Naive thymus-derived CD4-positive, alpha-beta T cell (primary cell): Measurements from ENCODE around the gene LRMDA. TPM values are rescaled to one million over a fixed set of nuclear protein-coding genes. Genes with fewer than 3 reads are reported as not detected.

Experiments
- ATAC-seq: fragments of 150-1000 bp; cut with Tn5 transposase; 2 replicates; pipeline ENCODE4 v1.10.0; 2021; ENCODE audit warnings: mild to moderate bottlenecking, moderate library complexity
- CTCF ChIA-PET: fragments of 350-600 bp; sonication (Branson Sonifier 250); formaldehyde crosslinking; loops from one replicate; lab custom pipeline; 2021; ENCODE audit warnings: antibody characterized with exemption; lab: Charles Lee
- POLR2A ChIA-PET: fragments of 350-600 bp; sonication (Branson Sonifier 250); formaldehyde crosslinking; loops from one replicate; lab custom pipeline; 2021; ENCODE audit warnings: antibody characterized with exemption, inconsistent platforms; lab: Charles Lee
- DNase-seq, 9 donors: peaks; one replicate each; pipeline versions ENCODE4 v3.0.0 to v3.0.0-alpha.2; 2020 to 2022; ENCODE audit warnings: mixed read lengths in 1 of 9
- H3K27ac ChIP-seq: one replicate; pipeline ENCODE4 v1.7.0; 2013; ENCODE audit warnings: mild to moderate bottlenecking, low read depth, low read length, moderate library complexity
- H3K27me3 ChIP-seq, 2 donors: one replicate each; pipeline ENCODE4 v1.7.0; 2013; ENCODE audit warnings: low read length in 2 of 2, mild to moderate bottlenecking in 2 of 2, moderate library complexity in 2 of 2; ENCODE audit not compliant: control insufficient read depth in 2 of 2, insufficient read depth in 2 of 2
- H3K36me3 ChIP-seq, 3 experiments: 1 replicate in 2 of 3; 2 replicates in 1 of 3; pipeline ENCODE4 v1.7.0; 2013; ENCODE audit warnings: low read length in 3 of 3, mild to moderate bottlenecking in 3 of 3, moderate library complexity in 1 of 3; ENCODE audit not compliant: insufficient read depth in 3 of 3, control insufficient read depth in 2 of 3
- H3K4me1 ChIP-seq, 2 donors: one replicate each; pipeline ENCODE4 v1.7.0; 2013; ENCODE audit warnings: low read length in 2 of 2, mild to moderate bottlenecking in 2 of 2, moderate library complexity in 1 of 2; ENCODE audit not compliant: control insufficient read depth in 2 of 2, insufficient read depth in 2 of 2
- H3K4me3 ChIP-seq: 2 replicates; pipeline ENCODE4 v1.7.0; 2013; ENCODE audit warnings: mild to moderate bottlenecking, low read length
- H3K9me3 ChIP-seq, 3 experiments: 1 replicate in 2 of 3; 2 replicates in 1 of 3; pipeline ENCODE4 v1.7.0; 2013; ENCODE audit warnings: low read length in 3 of 3; ENCODE audit not compliant: control insufficient read depth in 2 of 3
- H3K27ac Mint-ChIP-seq, 9 donors: one replicate each; pipeline ENCODE4 v1.8.0; 2020 to 2022; ENCODE audit warnings: mixed read lengths in 9 of 9, mild to moderate bottlenecking in 8 of 9, moderate library complexity in 5 of 9, inconsistent platforms in 2 of 9
- H3K27me3 Mint-ChIP-seq, 5 donors: one replicate each; pipeline ENCODE4 v1.8.0; 2021 to 2022; ENCODE audit warnings: mixed read lengths in 5 of 5, mild to moderate bottlenecking in 1 of 5
- H3K36me3 Mint-ChIP-seq, 5 donors: one replicate each; pipeline ENCODE4 v1.8.0; 2020 to 2022; ENCODE audit warnings: mixed read lengths in 5 of 5, mild to moderate bottlenecking in 3 of 5, inconsistent platforms in 1 of 5
- H3K4me1 Mint-ChIP-seq, 7 donors: one replicate each; pipeline ENCODE4 v1.8.0; 2020 to 2022; ENCODE audit warnings: mixed read lengths in 7 of 7, mild to moderate bottlenecking in 3 of 7, inconsistent platforms in 1 of 7
- H3K4me3 Mint-ChIP-seq, 10 donors: one replicate each; pipeline ENCODE4 v1.8.0; 2020 to 2022; ENCODE audit warnings: mild to moderate bottlenecking in 10 of 10, mixed read lengths in 10 of 10, moderate library complexity in 6 of 10, inconsistent platforms in 2 of 10
- H3K9me3 Mint-ChIP-seq, 11 donors: one replicate each; pipeline ENCODE4 v1.8.0; 2020 to 2022; ENCODE audit warnings: mixed read lengths in 11 of 11, mild to moderate bottlenecking in 4 of 11, inconsistent platforms in 1 of 11, moderate library complexity in 1 of 11
- intact Hi-C, 2 donors: fragments of 100-400 bp; cut with micrococcal nuclease; formaldehyde crosslinking; loops; one replicate each; pipeline ENCODE4 v1.15.1; 2023
- polyA plus RNA-seq, 2 donors: library from polyadenylated mRNA; unstranded; fragments of 300-500 nt; fragmentation: Illumina TruSeq; gene quantifications; one replicate each; pipeline ENCODE4 v1.2.3, GENCODE V29; 2021
- total RNA-seq, 6 experiments: library from RNA in 5 of 6; stranded (reverse) in 5 of 6; gene quantifications; 1 replicate in 5 of 6; 2 replicates in 1 of 6; pipeline ENCODE4 v1.2.3 and lab custom pipeline; 2021 to 2026

LRMDA gene
- total and polyA plus RNA-seq, 7 experiments from 2014 or later = 0.57 to 14.9 (median 3.0) TPM; not detected in 4

DNA sequence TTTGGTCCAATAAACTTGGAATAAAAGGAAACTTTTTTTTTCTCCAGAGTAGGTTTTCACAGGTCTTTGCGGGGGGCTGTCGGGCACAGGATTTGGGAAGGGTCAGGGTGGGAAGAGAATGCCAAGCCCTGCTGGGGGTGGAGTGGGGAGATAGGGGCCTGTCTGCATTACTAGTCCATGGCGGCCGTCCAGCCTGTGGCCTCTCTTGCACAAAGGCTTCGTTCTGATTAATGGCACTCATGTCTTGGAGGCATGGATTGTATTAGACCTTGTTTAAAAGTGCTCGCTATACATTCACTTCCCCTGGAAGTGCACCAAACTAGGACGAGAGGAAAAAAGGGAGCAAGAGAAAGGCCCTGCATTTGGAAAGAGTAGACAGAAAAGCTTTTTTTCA is 37.2 kb downstream of the LRMDA start:
- H3K27me3 ChIP-seq = no peaks in the 10 kb centered on the region
- Mint-ChIP-seq H3K36me3 (no peaks in the 10 kb centered on the region), H3K4me3 (no peak overlapping the region), H3K27ac (no peak overlapping the region), H3K4me1 (peaks cover 0 to 7% (median 0%) of the 10 kb centered on the region in 7 donors), H3K27me3 (peaks cover 3 to 42% (median 10%) of the 10 kb centered on the region in 5 donors), H3K9me3 (peaks cover 0 to 5% (median 0%) of the 10 kb centered on the region in 11 donors)
- ATAC-seq (no peak), DNase-seq (no peak)
- ChIA-PET CTCF (no interaction called here), POLR2A (no interaction called here)
- intact Hi-C loops = no loop called here
- H3K9me3 ChIP-seq = no peaks in the 10 kb centered on the region
- no peak overlapping the region for H3K27ac ChIP-seq
- H3K4me3 ChIP-seq = no peak overlapping the region
- no peaks in the 10 kb centered on the region for H3K36me3 ChIP-seq
- H3K4me1 ChIP-seq = no peaks in the 10 kb centered on the region

DNA sequence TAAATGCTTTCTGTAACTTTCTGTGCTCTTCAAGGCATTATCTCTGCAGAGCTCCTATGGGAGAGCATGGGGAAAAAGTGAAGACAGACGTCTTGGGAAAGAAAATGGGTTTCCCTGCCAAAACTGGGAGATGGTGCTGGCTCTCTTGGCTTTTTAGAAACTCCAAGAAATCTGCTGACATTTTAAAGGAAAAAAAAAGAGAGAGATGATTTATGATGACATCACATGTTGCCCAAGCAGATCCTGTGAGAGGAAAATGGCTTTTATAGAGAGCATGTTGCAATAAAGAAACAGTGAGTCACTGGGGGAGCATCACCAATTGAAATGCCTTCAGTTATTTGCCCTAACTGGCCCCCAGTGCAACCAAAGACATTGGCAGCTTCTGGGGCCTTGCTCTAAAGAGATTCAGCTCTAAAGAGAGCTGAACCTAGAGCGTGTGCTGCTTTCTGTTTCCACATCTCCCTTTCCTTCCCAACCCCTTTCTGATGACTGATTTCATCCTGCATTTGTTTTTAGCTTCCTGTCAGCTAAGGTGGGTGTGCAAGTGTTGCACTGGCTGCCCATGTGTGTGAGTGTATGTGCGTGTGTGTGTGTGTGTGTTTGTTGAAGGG is 37.7 kb downstream of the LRMDA start:
- Mint-ChIP-seq H3K36me3 (no peaks in the 10 kb centered on the region), H3K4me1 (peaks cover 0 to 7% (median 0%) of the 10 kb centered on the region in 7 donors), H3K27me3 (peaks cover 3 to 42% (median 10%) of the 10 kb centered on the region in 5 donors), H3K4me3 (no peak overlapping the region), H3K27ac (no peak overlapping the region), H3K9me3 (peaks cover 0 to 5% (median 0%) of the 10 kb centered on the region in 11 donors)
- no peaks in the 10 kb centered on the region for H3K9me3 ChIP-seq
- no peaks in the 10 kb centered on the region for H3K27me3 ChIP-seq
- no peaks in the 10 kb centered on the region for H3K36me3 ChIP-seq
- no peaks in the 10 kb centered on the region for H3K4me1 ChIP-seq
- H3K27ac ChIP-seq = no peak overlapping the region
- DNase-seq = no peak
- intact Hi-C loops = no loop called here
- ATAC-seq = peak; percentile 67
- H3K4me3 ChIP-seq = no peak overlapping the region
- POLR2A ChIA-PET = no interaction called here
- CTCF ChIA-PET = no interaction called here

DNA sequence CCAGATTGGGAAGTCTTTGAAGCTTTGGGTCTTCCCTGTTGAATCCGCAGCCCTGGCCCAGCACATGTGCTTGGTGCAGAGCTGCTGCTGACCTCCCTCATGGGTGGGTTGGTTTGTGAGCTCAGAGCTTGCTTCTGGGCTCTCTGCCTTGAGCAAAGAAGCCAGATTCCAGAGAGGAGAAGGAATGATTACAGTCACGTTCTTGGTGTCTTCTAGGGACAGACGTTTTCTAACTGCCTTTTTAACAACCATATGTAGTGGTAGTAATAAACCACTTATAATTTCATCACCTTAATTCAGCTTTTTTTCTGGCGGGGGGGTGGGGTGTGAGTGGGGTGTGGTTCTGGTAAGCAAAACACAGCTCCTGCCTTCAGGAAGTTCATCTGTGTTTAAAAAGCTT is 39.5 kb downstream of the LRMDA start:
- no peak for DNase-seq
- Histone ChIP-seq H3K4me3 (no peak overlapping the region), H3K9me3 (no peaks in the 10 kb centered on the region), H3K4me1 (no peaks in the 10 kb centered on the region), H3K36me3 (no peaks in the 10 kb centered on the region), H3K27me3 (no peaks in the 10 kb centered on the region), H3K27ac (no peak overlapping the region)
- no peak for ATAC-seq
- Mint-ChIP-seq H3K4me1 (peaks cover 0 to 4% (median 0%) of the 10 kb centered on the region in 7 donors), H3K27ac (no peak overlapping the region), H3K4me3 (no peak overlapping the region), H3K27me3 (peaks cover 2 to 42% (median 15%) of the 10 kb centered on the region in 5 donors), H3K9me3 (peaks cover 0 to 9% (median 2%) of the 10 kb centered on the region in 11 donors), H3K36me3 (no peaks in the 10 kb centered on the region)
- intact Hi-C loops = no loop called here
- CTCF ChIA-PET = no interaction called here
- POLR2A ChIA-PET = no interaction called here

DNA sequence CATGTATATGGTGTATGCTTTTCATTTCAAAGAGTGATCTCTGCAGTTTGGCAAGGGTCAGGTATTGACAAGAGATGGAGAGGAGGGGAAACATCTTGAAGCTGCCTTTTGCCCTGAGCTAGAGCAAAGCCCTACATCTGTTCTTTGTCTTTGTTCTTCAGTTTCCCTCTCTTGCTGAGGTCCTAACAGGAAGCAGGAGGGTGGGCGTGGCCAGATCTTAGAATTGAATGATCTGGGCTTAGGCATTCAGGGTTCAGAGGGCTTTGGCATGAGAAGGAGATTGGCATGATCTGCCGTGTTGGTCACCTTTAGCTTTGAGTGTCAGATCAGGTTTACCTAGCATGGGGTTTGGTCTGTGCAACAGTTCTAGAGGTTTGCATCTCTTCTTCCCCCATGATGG is 41.3 kb downstream of the LRMDA start:
- Histone ChIP-seq H3K36me3 (no peaks in the 10 kb centered on the region), H3K27ac (no peak overlapping the region), H3K4me3 (no peak overlapping the region), H3K9me3 (no peaks in the 10 kb centered on the region), H3K4me1 (no peaks in the 10 kb centered on the region), H3K27me3 (no peaks in the 10 kb centered on the region)
- POLR2A ChIA-PET = no interaction called here
- Mint-ChIP-seq H3K36me3 (no peaks in the 10 kb centered on the region), H3K27ac (no peak overlapping the region), H3K27me3 (peaks cover 0 to 29% (median 9%) of the 10 kb centered on the region in 5 donors), H3K9me3 (peaks cover 0 to 9% (median 3%) of the 10 kb centered on the region in 11 donors), H3K4me1 (peaks cover 0 to 4% (median 0%) of the 10 kb centered on the region in 7 donors), H3K4me3 (no peak overlapping the region)
- intact Hi-C loops = no loop called here
- ATAC-seq (no peak), DNase-seq (no peak)
- CTCF ChIA-PET = no interaction called here

GRCh38 chr10:75474106-75474505 is 42.7 kb downstream of the LRMDA start:
- Mint-ChIP-seq H3K4me1 (peaks cover 0 to 6% (median 0%) of the 10 kb centered on the region in 7 donors), H3K27me3 (peaks cover 0 to 25% (median 4%) of the 10 kb centered on the region in 5 donors), H3K4me3 (no peak overlapping the region), H3K27ac (no peak overlapping the region), H3K36me3 (no peaks in the 10 kb centered on the region), H3K9me3 (peaks cover 0 to 9% (median 3%) of the 10 kb centered on the region in 11 donors)
- POLR2A ChIA-PET = no interaction called here
- intact Hi-C loops = no loop called here
- CTCF ChIA-PET = no interaction called here
- ATAC-seq = no peak
- no peaks in the 10 kb centered on the region for H3K36me3 ChIP-seq
- no peak overlapping the region for H3K27ac ChIP-seq
- H3K27me3 ChIP-seq = no peaks in the 10 kb centered on the region
- DNase-seq = no peak
- H3K9me3 ChIP-seq = no peaks in the 10 kb centered on the region
- no peaks in the 10 kb centered on the region for H3K4me1 ChIP-seq
- no peak overlapping the region for H3K4me3 ChIP-seq

- POLR2A ChIA-PET = no interaction called here
- DNase-seq (no peak), ATAC-seq (no peak)
- no peak overlapping the region for H3K27ac Mint-ChIP-seq
- no peak overlapping the region for H3K4me3 Mint-ChIP-seq
- Histone ChIP-seq H3K27me3 (no peaks in the 10 kb centered on the region), H3K9me3 (no peaks in the 10 kb centered on the region), H3K4me1 (no peaks in the 10 kb centered on the region), H3K36me3 (no peaks in the 10 kb centered on the region), H3K27ac (no peak overlapping the region), H3K4me3 (no peak overlapping the region)
- peaks cover 0 to 6% (median 0%) of the 10 kb centered on the region in 7 donors for H3K4me1 Mint-ChIP-seq
- intact Hi-C loops = no loop called here
- H3K36me3 Mint-ChIP-seq = no peaks in the 10 kb centered on the region
- peaks cover 0 to 9% (median 3%) of the 10 kb centered on the region in 11 donors for H3K9me3 Mint-ChIP-seq
- CTCF ChIA-PET = no interaction called here
- H3K27me3 Mint-ChIP-seq = peaks cover 0 to 18% (median 4%) of the 10 kb centered on the region in 5 donors
Observed at GRCh38 chr10:75475460-75476182, 44.2 kb downstream of the LRMDA start.
